AG04450 (cell line): Measurements from ENCODE around the gene AHRR. TPM values are rescaled to one million over a fixed set of nuclear protein-coding genes. Genes with fewer than 3 reads are reported as not detected.

Experiments used
- CTCF ChIA-PET: fragments of 300-600, 350-600 bp; formaldehyde crosslinking; extraction: SDS; loops from one replicate; lab custom pipeline; 2022; ENCODE audit warnings: antibody characterized with exemption, inconsistent platforms; lab: Charles Lee
- POLR2A ChIA-PET: fragments of 350-600 bp; formaldehyde crosslinking; extraction: SDS; loops from one replicate; lab custom pipeline; 2021; ENCODE audit warnings: antibody characterized with exemption, inconsistent platforms; lab: Yijun Ruan, JAX
- DNase-seq: peaks from one replicate; pipeline ENCODE4 v3.0.0-alpha.2; 2011; ENCODE audit warnings: low read depth, low spot score
- H3K27ac ChIP-seq: one replicate; pipeline ENCODE4 v1.5.1; 2012; ENCODE audit warnings: low read depth, low read length, control low read depth
- H3K27me3 ChIP-seq: one replicate; pipeline ENCODE4 v1.6.0; 2012; ENCODE audit warnings: low read length; ENCODE audit not compliant: control insufficient read depth, insufficient read depth
- H3K4me3 ChIP-seq: 2 replicates; pipeline ENCODE4 v1.5.1; 2011; ENCODE audit warnings: mild to moderate bottlenecking, low read depth, low read length, control low read depth
- H3K9me3 ChIP-seq: 2 replicates; pipeline ENCODE4 v1.5.1; 2012; ENCODE audit warnings: low read length; ENCODE audit not compliant: control insufficient read depth, insufficient read depth
- polyA plus RNA-seq: library from polyadenylated mRNA; depleted of rRNA; stranded (reverse); fragments of >200 nt; gene quantifications from 2 replicates; pipeline ENCODE4 v1.2.3, GENCODE V29; 2011
- TF ChIP-seq, protein P1 (sequence below): IDR thresholded peaks from 2 replicates; pipeline ENCODE4 v1.5.1; 2011; ENCODE audit warnings: low read depth, low read length, control low read depth, inconsistent platforms

The AHRR gene
- polyA plus RNA-seq, 1 experiment = 22.3 TPM

DNA sequence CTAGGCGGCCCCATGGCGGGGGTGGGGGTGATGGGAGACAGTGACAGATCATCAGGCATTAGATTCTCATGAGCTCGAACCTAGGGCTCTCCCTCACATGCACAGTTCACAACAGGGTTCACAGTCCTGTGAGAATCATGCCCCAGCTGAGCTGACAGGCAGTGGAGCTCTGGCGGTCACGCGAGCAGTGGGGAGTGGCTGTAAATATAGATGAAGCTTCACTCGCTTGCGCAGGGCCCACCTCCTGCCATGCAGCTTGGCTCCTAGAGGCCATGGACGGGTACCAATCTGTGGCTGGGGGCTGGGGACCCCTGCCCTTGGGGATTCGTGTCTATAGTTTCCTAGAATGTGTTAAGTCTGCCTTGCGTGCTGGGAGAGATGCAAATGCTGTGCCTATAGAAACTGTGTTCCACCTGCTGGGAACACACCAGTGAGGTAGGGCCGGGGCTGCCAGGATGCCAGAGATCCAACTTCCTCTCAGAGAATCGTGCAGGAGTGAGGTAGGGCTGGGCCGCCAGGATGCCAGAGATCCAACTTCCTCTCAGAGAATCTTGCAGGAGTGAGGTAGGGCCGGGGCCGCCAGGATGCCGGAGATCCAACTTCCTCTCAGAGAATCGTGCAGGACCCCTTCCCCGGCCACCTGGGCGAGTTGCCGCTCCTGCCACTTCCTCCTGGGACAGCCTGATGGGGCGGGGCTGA is 107.4 kb downstream of the AHRR start:
- ChIA-PET CTCF (interaction anchor here (2.9 to 3.0 kb wide), 2 partner anchors 17 to 112 kb away, joined by 13 to 19 read pairs; no protein-coding TSS in a partner anchor), POLR2A (interaction anchor here (0.8 kb wide), 1 partner anchor 112 kb away, joined by 3 read pairs; no protein-coding TSS in a partner anchor)
- no peak overlapping the region for H3K27ac ChIP-seq
- H3K27me3 ChIP-seq = no peaks in the 10 kb centered on the region
- H3K4me3 ChIP-seq = no peak overlapping the region
- peaks cover 18% of the 10 kb centered on the region; the same call in 1 of the 2 replicates for H3K9me3 ChIP-seq
- DNase-seq = no peak
- TF ChIP-seq, protein P1, sequence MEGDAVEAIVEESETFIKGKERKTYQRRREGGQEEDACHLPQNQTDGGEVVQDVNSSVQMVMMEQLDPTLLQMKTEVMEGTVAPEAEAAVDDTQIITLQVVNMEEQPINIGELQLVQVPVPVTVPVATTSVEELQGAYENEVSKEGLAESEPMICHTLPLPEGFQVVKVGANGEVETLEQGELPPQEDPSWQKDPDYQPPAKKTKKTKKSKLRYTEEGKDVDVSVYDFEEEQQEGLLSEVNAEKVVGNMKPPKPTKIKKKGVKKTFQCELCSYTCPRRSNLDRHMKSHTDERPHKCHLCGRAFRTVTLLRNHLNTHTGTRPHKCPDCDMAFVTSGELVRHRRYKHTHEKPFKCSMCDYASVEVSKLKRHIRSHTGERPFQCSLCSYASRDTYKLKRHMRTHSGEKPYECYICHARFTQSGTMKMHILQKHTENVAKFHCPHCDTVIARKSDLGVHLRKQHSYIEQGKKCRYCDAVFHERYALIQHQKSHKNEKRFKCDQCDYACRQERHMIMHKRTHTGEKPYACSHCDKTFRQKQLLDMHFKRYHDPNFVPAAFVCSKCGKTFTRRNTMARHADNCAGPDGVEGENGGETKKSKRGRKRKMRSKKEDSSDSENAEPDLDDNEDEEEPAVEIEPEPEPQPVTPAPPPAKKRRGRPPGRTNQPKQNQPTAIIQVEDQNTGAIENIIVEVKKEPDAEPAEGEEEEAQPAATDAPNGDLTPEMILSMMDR = no peak

DNA sequence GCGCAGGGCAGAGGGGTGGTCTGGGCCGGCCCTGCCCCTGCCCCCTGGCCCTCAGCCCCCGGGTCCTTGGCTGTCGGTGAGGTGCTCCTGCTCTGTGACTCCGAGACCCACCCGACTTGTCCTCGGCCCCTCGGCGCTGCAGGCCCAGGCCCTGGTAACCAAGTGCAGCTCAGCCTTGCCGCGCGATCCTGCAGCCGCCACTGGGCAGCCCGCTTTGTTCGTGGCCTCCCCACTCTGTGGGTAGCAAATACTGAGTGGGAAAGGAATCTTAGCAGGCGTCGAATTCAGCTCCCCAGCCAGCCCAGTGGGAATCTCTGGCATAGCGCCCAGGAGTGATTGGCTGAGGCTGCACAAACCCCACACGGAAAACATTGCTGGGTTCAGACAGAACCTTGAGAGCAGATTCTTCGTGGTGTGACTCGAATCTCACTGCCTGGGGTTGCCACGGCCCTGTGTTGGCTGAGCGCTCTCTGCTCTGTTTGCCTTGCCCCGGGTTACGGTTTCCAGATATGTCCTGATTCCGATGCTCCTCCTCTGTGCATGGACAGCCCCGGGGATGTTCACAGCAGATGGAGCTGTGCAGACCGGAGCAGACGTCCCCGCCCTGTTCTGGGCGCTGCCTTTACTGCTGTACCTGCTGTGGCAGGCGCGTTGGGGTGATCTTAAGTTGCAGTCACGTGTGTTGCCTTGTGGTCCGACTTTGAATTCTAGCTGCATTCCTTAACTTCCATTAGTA is 108.1 kb downstream of the AHRR start:
- Histone ChIP-seq H3K4me3 (no peak overlapping the region), H3K27me3 (no peaks in the 10 kb centered on the region), H3K27ac (no peak overlapping the region), H3K9me3 (peaks cover 18% of the 10 kb centered on the region; the same call in 1 of the 2 replicates)
- TF ChIP-seq, protein P1 = no peak
- CTCF ChIA-PET = interaction anchor here (2.1 to 3.0 kb wide), 3 partner anchors 11 to 113 kb away, joined by 8 to 19 read pairs (median 13); no protein-coding TSS in a partner anchor
- no peak for DNase-seq
- POLR2A ChIA-PET = no interaction called here

DNA sequence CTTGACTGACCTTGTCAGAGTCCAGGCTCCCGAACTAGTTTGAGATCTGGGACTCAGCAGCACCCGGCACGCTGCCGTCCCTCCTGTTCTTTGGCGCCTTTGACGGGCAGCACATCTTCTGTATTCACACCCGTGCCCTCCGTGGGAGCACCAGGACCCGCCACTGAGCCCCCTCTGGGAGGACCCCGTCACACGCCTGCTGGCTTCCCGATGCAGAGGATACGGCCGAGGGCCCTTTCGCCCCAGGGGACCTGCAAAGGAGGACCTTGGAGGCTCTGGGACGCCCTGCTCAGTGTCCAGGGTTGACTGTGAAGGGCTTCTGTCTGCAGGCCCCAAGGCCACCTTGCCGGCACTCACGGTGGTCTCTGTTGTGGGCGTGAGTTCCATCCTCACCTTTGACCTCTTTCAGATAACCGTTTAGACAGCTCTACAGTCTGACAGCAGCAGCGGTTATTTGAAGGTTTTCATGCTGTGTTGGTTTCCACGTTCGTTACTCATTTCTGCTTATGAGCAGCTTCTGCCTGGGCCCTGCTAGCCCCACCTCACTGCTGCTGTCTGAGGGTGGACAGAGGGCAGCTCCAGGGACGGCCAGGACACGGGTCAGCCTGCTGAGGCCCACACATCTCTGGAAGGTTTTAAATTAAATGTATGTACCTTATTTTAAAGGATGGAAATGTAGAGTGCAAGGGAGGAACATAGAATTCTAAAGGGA is 108.9 kb downstream of the AHRR start:
- no peak for DNase-seq
- ChIA-PET CTCF (interaction anchor here (0.9 to 3.0 kb wide), 10 partner anchors 9 to 242 kb away, joined by 3 to 24 read pairs (median 4); no protein-coding TSS in a partner anchor), POLR2A (no interaction called here)
- Histone ChIP-seq H3K27me3 (no peaks in the 10 kb centered on the region), H3K27ac (no peak overlapping the region), H3K9me3 (peaks cover 18% of the 10 kb centered on the region; the same call in 1 of the 2 replicates), H3K4me3 (no peak overlapping the region)
- TF ChIP-seq, protein P1 = no peak

DNA sequence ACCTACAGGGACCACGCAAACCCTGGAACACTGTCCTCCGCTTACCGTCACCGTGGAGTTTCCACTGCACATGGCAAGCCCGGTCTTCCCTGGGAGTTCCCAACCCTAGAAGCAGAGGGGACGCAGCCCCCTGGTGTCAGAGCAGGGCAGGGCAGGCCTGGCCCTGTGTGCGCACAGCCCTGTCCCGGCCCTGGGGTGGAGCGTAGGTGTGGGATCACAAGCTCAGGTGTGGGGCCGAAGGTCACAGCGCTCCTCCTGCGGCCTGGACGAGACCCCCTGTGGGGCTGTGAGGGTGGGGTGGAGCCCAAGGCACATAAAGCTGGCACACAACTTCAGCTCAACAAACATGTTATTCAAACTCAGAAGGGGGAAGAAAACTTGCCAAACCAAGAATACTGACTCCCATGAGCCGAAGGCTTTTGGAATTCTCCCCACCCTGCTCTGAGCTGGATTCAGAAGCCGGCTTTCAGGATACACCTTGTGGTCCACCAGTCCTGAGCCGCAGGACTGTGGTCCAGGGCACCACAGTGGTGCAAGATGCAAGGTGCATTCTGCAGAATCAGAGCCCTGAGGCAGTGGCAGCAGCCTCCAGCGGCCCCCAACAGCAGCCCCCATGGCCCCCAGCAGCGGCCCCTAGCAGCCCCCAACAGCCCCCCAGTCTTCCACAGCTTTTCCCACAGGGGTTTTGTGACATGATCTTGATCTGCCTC is 109.6 kb downstream of the AHRR start:
- H3K4me3 ChIP-seq = no peak overlapping the region
- POLR2A ChIA-PET = no interaction called here
- DNase-seq = no peak
- peaks cover 18% of the 10 kb centered on the region; the same call in 1 of the 2 replicates for H3K9me3 ChIP-seq
- no peaks in the 10 kb centered on the region for H3K27me3 ChIP-seq
- no peak overlapping the region for H3K27ac ChIP-seq
- CTCF ChIA-PET = interaction anchor here (0.6 to 2.9 kb wide), 17 partner anchors 9 to 470 kb away, joined by 3 to 24 read pairs (median 3); no protein-coding TSS in a partner anchor
- TF ChIP-seq, protein P1 = peak; percentile 76
